Uterus (tissue), 4 donors: ENCODE results near the gene IGFALS. TPM values are rescaled to one million over a fixed set of nuclear protein-coding genes. Genes with fewer than 3 reads are reported as not detected.

Experiments used
- DNase-seq, 2 donors: peaks; one replicate each; pipeline ENCODE4 v3.0.0-alpha.2; 2019 to 2020
- H3K27ac ChIP-seq, 2 donors: fragments of 200-600 bp; sonication (generic); 1 replicate in 1 of 2; 2 replicates in 1 of 2; pipeline ENCODE4 v1.5.1; 2016 to 2018
- H3K27me3 ChIP-seq, 2 donors: fragments of 200-600 bp; sonication (generic); one replicate each; pipeline ENCODE4 v1.5.1; 2018 to 2019; ENCODE audit warnings: control low read depth in 1 of 2
- H3K36me3 ChIP-seq, 2 donors: fragments of 200-600 bp; sonication (generic); one replicate each; pipeline ENCODE4 v1.5.1; 2019; ENCODE audit warnings: control low read depth in 1 of 2
- H3K4me1 ChIP-seq, 2 donors: fragments of 200-600 bp; sonication (generic); one replicate each; pipeline ENCODE4 v1.5.1; 2018 to 2019; ENCODE audit warnings: control low read depth in 1 of 2
- H3K4me3 ChIP-seq, 2 donors: fragments of 200-600 bp; sonication (generic); 1 replicate in 1 of 2; 2 replicates in 1 of 2; pipeline ENCODE4 v1.5.1; 2018 to 2019; ENCODE audit warnings: mild to moderate bottlenecking in 1 of 2
- H3K9me3 ChIP-seq, 2 donors: fragments of 200-600 bp; sonication (generic); one replicate each; pipeline ENCODE4 v1.5.1; 2019; ENCODE audit warnings: control low read depth in 1 of 2
- CTCF ChIP-seq, 4 experiments: fragments of 200-600 bp in 2 of 4; fragments of 450-650 bp in 2 of 4; sonication (generic) in 2 of 4; IDR thresholded peaks; one replicate each; pipeline ENCODE4 v1.5.1; 2016 to 2019; ENCODE audit warnings: antibody characterized with exemption in 4 of 4, mild to moderate bottlenecking in 2 of 4, moderate library complexity in 1 of 4
- POLR2A ChIP-seq, 2 donors: fragments of 450-650 bp; IDR thresholded peaks; one replicate each; pipeline ENCODE4 v1.6.1; 2016; ENCODE audit warnings: antibody characterized with exemption in 2 of 2, mild to moderate bottlenecking in 1 of 2, moderate library complexity in 1 of 2
- intact Hi-C: fragments of 100-400 bp; cut with DNase I; formaldehyde crosslinking; loops from one replicate; pipeline ENCODE4 v1.15.1; 2023; ENCODE audit warnings: low total_unique reads
- total RNA-seq, 4 donors: library from RNA; depleted of rRNA in 3 of 4; stranded (reverse); fragments of >200 nt in 3 of 4; gene quantifications; one replicate each; pipeline versions ENCODE4 v1.1.0 to v1.2.4, GENCODE V29; 2014 to 2023
- donor health status: DM: yes; HTN: yes; CAD: no.

Gene IGFALS
- total RNA-seq, result 1 to 10 TPM in 1 of 4 donors, under 1 TPM in 1, not detected in 2; 0.49 to 1.2 TPM

- Histone ChIP-seq H3K4me1 (no peaks in the 10 kb centered on the region), H3K4me3 (no peak within 1 kb of the TSS), H3K27ac (no peak within 1 kb of the TSS), H3K9me3 (no peaks in the 10 kb centered on the region), H3K36me3 (no peaks in the 10 kb centered on the region), H3K27me3 (no peaks in the 10 kb centered on the region)
- TF ChIP-seq CTCF (IDR thresholded peaks at IDR 0.05) (no peak), POLR2A (IDR thresholded peaks at IDR 0.05) (no peak)
- intact Hi-C loops, result no loop called here
- DNase-seq, result no peak
Observed at GRCh38 chr16:1793578-1794220, at the start of gene IGFALS. TSS of gene IGFALS (minus strand) at chr16:1793705. CDS start at chr16:1793652, 53 bp downstream.

- no peak overlapping the region for H3K4me3 ChIP-seq
- intact Hi-C loops, result no loop called here
- no peaks in the 10 kb centered on the region for H3K27me3 ChIP-seq
- no peak for TF ChIP-seq POLR2A (IDR thresholded peaks at IDR 0.05)
- TF ChIP-seq CTCF (IDR thresholded peaks at IDR 0.05), result no peak
- DNase-seq, result no peak
- H3K4me1 ChIP-seq, result no peaks in the 10 kb centered on the region
- H3K27ac ChIP-seq, result no peak overlapping the region
- no peaks in the 10 kb centered on the region for H3K36me3 ChIP-seq
- no peaks in the 10 kb centered on the region for H3K9me3 ChIP-seq
Observed at GRCh38 chr16:1839554-1839953, 46.0 kb upstream of the IGFALS start.

GRCh38 chr16:1834096-1834495 is 40.6 kb upstream of the IGFALS start:
- no peaks in the 10 kb centered on the region for H3K9me3 ChIP-seq
- no peak overlapping the region for H3K4me3 ChIP-seq
- H3K36me3 ChIP-seq, result no peaks in the 10 kb centered on the region
- no peaks in the 10 kb centered on the region for H3K4me1 ChIP-seq
- no peak for DNase-seq
- H3K27me3 ChIP-seq, result no peaks in the 10 kb centered on the region
- intact Hi-C loops, result no loop called here
- no peak overlapping the region for H3K27ac ChIP-seq
- no peak for TF ChIP-seq CTCF (IDR thresholded peaks at IDR 0.05)
- TF ChIP-seq POLR2A (IDR thresholded peaks at IDR 0.05), result no peak

GRCh38 chr16:1832838-1833454 is 39.4 kb upstream of the IGFALS start:
- intact Hi-C loops, result no loop called here
- no peaks in the 10 kb centered on the region for H3K27me3 ChIP-seq
- H3K9me3 ChIP-seq, result no peaks in the 10 kb centered on the region
- no peak overlapping the region for H3K27ac ChIP-seq
- H3K36me3 ChIP-seq, result no peaks in the 10 kb centered on the region
- no peak overlapping the region for H3K4me3 ChIP-seq
- TF ChIP-seq POLR2A (IDR thresholded peaks at IDR 0.05), result no peak
- no peak for TF ChIP-seq CTCF (IDR thresholded peaks at IDR 0.05)
- no peaks in the 10 kb centered on the region for H3K4me1 ChIP-seq
- no peak for DNase-seq
